H1 (cell line): ENCODE results near the gene RAD23A. TPM values are rescaled to one million over a fixed set of nuclear protein-coding genes. Genes with fewer than 3 reads are reported as not detected.

Experiments used
- CTCF ChIA-PET: fragments of 300-600 bp; sonication (Branson Sonifier 250); formaldehyde crosslinking; loops from one replicate; lab custom pipeline; 2021; ENCODE audit not compliant: partially characterized antibody; lab: Charles Lee
- POLR2A ChIA-PET: fragments of 300-600 bp; sonication (Branson Sonifier 250); formaldehyde crosslinking; loops from one replicate; lab custom pipeline; 2021; ENCODE audit warnings: inconsistent platforms; ENCODE audit not compliant: partially characterized antibody; lab: Charles Lee
- DNase-seq, 2 experiments: peaks; one replicate each; pipeline versions ENCODE4 v3.0.0 to v3.0.0-alpha.2; 2010 to 2022; ENCODE audit warnings: low spot score in 2 of 2, low read depth in 1 of 2, mixed read lengths in 1 of 2
- FAIRE-seq: peaks from 2 replicates; lab custom pipeline; 2011; peaks lifted over from hg19 to GRCh38; lab: Jason Lieb, UNC
- H2AFZ ChIP-seq: 2 replicates; pipeline ENCODE4 v1.8.1; 2012; ENCODE audit warnings: low read length, inconsistent platforms
- H2AK5ac ChIP-seq: 2 replicates; pipeline ENCODE4 v1.6.1; 2013; ENCODE audit warnings: low read depth, low read length
- H2BK120ac ChIP-seq: replicated peaks from 2 replicates; pipeline ENCODE3; 2013; ENCODE audit warnings: low read depth, low read length, inconsistent platforms
- H2BK12ac ChIP-seq: 2 replicates; pipeline ENCODE4 v1.6.1; 2013; ENCODE audit warnings: low read depth, low read length
- H2BK15ac ChIP-seq: 2 replicates; pipeline ENCODE4 v1.6.1; 2013; ENCODE audit warnings: low read length
- H2BK20ac ChIP-seq: 2 replicates; pipeline ENCODE4 v1.6.1; 2013; ENCODE audit warnings: low read length
- H2BK5ac ChIP-seq: 2 replicates; pipeline ENCODE4 v1.6.1; 2013; ENCODE audit warnings: low read depth, low read length
- H3K14ac ChIP-seq: 2 replicates; pipeline ENCODE4 v1.6.1; 2013; ENCODE audit warnings: inconsistent platforms; ENCODE audit not compliant: insufficient read length
- H3K18ac ChIP-seq: 2 replicates; pipeline ENCODE4 v1.6.1; 2013; ENCODE audit warnings: low read length; ENCODE audit errors: extremely low read depth
- H3K23ac ChIP-seq: 2 replicates; pipeline ENCODE4 v1.6.1; 2013; ENCODE audit warnings: inconsistent platforms; ENCODE audit not compliant: insufficient read length
- H3K23me2 ChIP-seq: 2 replicates; pipeline ENCODE4 v1.6.1; 2013; ENCODE audit warnings: low read depth, low read length
- H3K27ac ChIP-seq: 2 replicates; pipeline ENCODE4 v1.6.1; 2011; ENCODE audit warnings: low read depth, low read length, inconsistent platforms
- H3K27me3 ChIP-seq, 4 experiments: replicated peaks in 1 of 4; 1 replicate in 1 of 4; 2 replicates in 3 of 4; pipeline versions ENCODE4 v1.6.1 to v1.8.1; 2011 to 2013; ENCODE audit warnings: low read length in 3 of 4, mild to moderate bottlenecking in 3 of 4, inconsistent platforms in 2 of 4, mixed read lengths in 2 of 4, moderate library complexity in 1 of 4; ENCODE audit not compliant: control insufficient read depth in 3 of 4, insufficient read depth in 3 of 4; ENCODE audit errors: extremely low read depth in 1 of 4
- H3K36me3 ChIP-seq, 4 experiments: 2 replicates each; pipeline versions ENCODE4 v1.6.1 to v1.8.1; 2011 to 2013; ENCODE audit warnings: mild to moderate bottlenecking in 4 of 4, low read length in 3 of 4, moderate library complexity in 2 of 4, control low read depth in 1 of 4, inconsistent platforms in 1 of 4; ENCODE audit not compliant: insufficient read depth in 4 of 4, control insufficient read depth in 2 of 4
- H3K4ac ChIP-seq: replicated peaks from 2 replicates; pipeline ENCODE3; 2013; ENCODE audit warnings: low read length, low read depth, mixed read lengths, inconsistent platforms; ENCODE audit not compliant: insufficient read length
- H3K4me1 ChIP-seq, 4 experiments: replicated peaks in 1 of 4; 1 replicate in 1 of 4; 2 replicates in 3 of 4; pipeline versions ENCODE4 v1.6.1 to v1.8.1; 2011 to 2013; ENCODE audit warnings: low read length in 3 of 4, inconsistent platforms in 2 of 4, mixed read lengths in 1 of 4; ENCODE audit not compliant: insufficient read depth in 4 of 4, control insufficient read depth in 3 of 4
- H3K4me2 ChIP-seq, 2 experiments: 2 replicates each; pipeline versions ENCODE4 v1.6.1 to v1.8.1; 2011 to 2013; ENCODE audit warnings: low read depth in 2 of 2, low read length in 2 of 2, control low read depth in 1 of 2, inconsistent platforms in 1 of 2, mild to moderate bottlenecking in 1 of 2; ENCODE audit not compliant: insufficient read depth in 1 of 2
- H3K4me3 ChIP-seq, 4 experiments: fragments of 200-600, 300-600 bp in 1 of 4; sonication (generic), shearing (Covaris generic), sonication (Bioruptor Twin) in 1 of 4; 2 replicates each; pipeline versions ENCODE4 v1.5.1 to v1.8.1; 2011 to 2016; ENCODE audit warnings: low read length in 4 of 4, low read depth in 3 of 4, control low read depth in 2 of 4, inconsistent platforms in 2 of 4, mild to moderate bottlenecking in 2 of 4, mixed read lengths in 1 of 4, moderate library complexity in 1 of 4; ENCODE audit not compliant: insufficient read depth in 2 of 4; ENCODE audit errors: extremely low read depth in 1 of 4
- H3K56ac ChIP-seq: replicated peaks from 2 replicates; pipeline ENCODE3; 2013; ENCODE audit warnings: low read depth, mild to moderate bottlenecking, mixed read lengths, low read length, inconsistent platforms; ENCODE audit not compliant: insufficient read length
- H3K79me1 ChIP-seq: 2 replicates; pipeline ENCODE4 v1.6.1; 2013; ENCODE audit warnings: low read depth, low read length, control low read depth
- H3K79me2 ChIP-seq, 2 experiments: 2 replicates each; pipeline versions ENCODE4 v1.6.1 to v1.8.1; 2012 to 2013; ENCODE audit warnings: low read length in 2 of 2, mild to moderate bottlenecking in 2 of 2, inconsistent platforms in 1 of 2; ENCODE audit not compliant: insufficient read depth in 2 of 2, control insufficient read depth in 1 of 2
- H3K9ac ChIP-seq, 4 experiments: replicated peaks in 1 of 4; 1 replicate in 1 of 4; 2 replicates in 3 of 4; pipeline versions ENCODE4 v1.6.1 to v1.8.1; 2011 to 2013; ENCODE audit warnings: low read depth in 3 of 4, low read length in 3 of 4, control low read depth in 2 of 4, mild to moderate bottlenecking in 2 of 4, moderate library complexity in 2 of 4, inconsistent platforms in 1 of 4; ENCODE audit errors: extremely low read depth in 1 of 4
- H3K9me3 ChIP-seq, 2 experiments: 2 replicates each; pipeline versions ENCODE4 v1.6.1 to v1.8.1; 2012 to 2013; ENCODE audit warnings: mild to moderate bottlenecking in 2 of 2, moderate library complexity in 2 of 2, control low read depth in 1 of 2, inconsistent platforms in 1 of 2, low read depth in 1 of 2, low read length in 1 of 2, mixed read lengths in 1 of 2; ENCODE audit not compliant: insufficient read depth in 2 of 2
- H4K20me1 ChIP-seq, 2 experiments: replicated peaks in 1 of 2; 2 replicates each; pipeline versions ENCODE3 to v1.8.1; 2011 to 2013; ENCODE audit warnings: inconsistent platforms in 2 of 2, low read length in 2 of 2, mild to moderate bottlenecking in 1 of 2; ENCODE audit not compliant: insufficient read depth in 2 of 2, control insufficient read depth in 1 of 2
- H4K5ac ChIP-seq: 2 replicates; pipeline ENCODE4 v1.6.1; 2013; ENCODE audit warnings: low read length, low read depth, mixed read lengths, inconsistent platforms; ENCODE audit not compliant: insufficient read length
- H4K8ac ChIP-seq: 2 replicates; pipeline ENCODE4 v1.8.0; 2013; ENCODE audit warnings: mild to moderate bottlenecking, moderate library complexity, low read length, inconsistent platforms; ENCODE audit not compliant: insufficient read depth; ENCODE audit errors: extremely low read depth
- H4K91ac ChIP-seq: replicated peaks from 2 replicates; pipeline ENCODE3; 2013; ENCODE audit warnings: low read length, mixed read lengths, inconsistent platforms; ENCODE audit not compliant: insufficient read length
- RNF2 ChIP-seq: fragments of 200-900, 300-1000 bp; sonication (generic); IDR thresholded peaks from 2 replicates; pipeline ENCODE4 v1.7.1; 2016; ENCODE audit warnings: borderline replicate concordance, low read depth, mild to moderate bottlenecking, antibody characterized with exemption, low read length; ENCODE audit not compliant: poor library complexity, severe bottlenecking; ENCODE audit errors: missing control alignments
- WGBS, 2 experiments: shearing (Covaris generic) in 1 of 2; methylation state at CpG; one replicate each; pipeline versions ENCODE4 v1.1.6 to v1.1.7; 2013 to 2015; ENCODE audit warnings: low lambda C conversion rate in 2 of 2, mixed read lengths in 2 of 2, inconsistent platforms in 1 of 2, low coverage in 1 of 2, missing lambda C conversion rate in 1 of 2; ENCODE audit not compliant: insufficient replicate concordance in 2 of 2, insufficient coverage in 1 of 2, insufficient read length in 1 of 2; ENCODE audit errors: extremely low coverage in 1 of 2, missing lambda C conversion rate in 1 of 2; 5-methylcytosine and 5-hydroxymethylcytosine counted together
- polyA plus RNA-seq, 7 experiments: library from polyadenylated mRNA; depleted of rRNA in 3 of 7; stranded (reverse) in 5 of 7; unstranded in 2 of 7; fragments of >200 nt in 5 of 7; fragments of 200-250 nt in 2 of 7; gene quantifications; 1 replicate in 5 of 7; 2 replicates in 1 of 7; 4 replicates in 1 of 7; pipeline versions ENCODE4 v1.2.1 to v1.2.3, GENCODE V29; 2011 to 2013; ENCODE audit warnings: missing spikeins in 2 of 7, mixed read lengths in 2 of 7
- total RNA-seq: library from RNA; stranded (reverse); fragmentation: NEBNext Ultra II Directional; extraction: Animal tissue kit (Norgen Biotek cat#: 25700); gene quantifications from 2 replicates; pipeline ENCODE4 v1.2.1, GENCODE V29; 2021
- TF ChIP-seq, protein P1 (sequence below): IDR thresholded peaks from 2 replicates; pipeline ENCODE4 v1.6.1; 2012; ENCODE audit warnings: low read length, inconsistent platforms

Gene RAD23A
- total and polyA plus RNA-seq, 2 of the 8 experiments (the other 6 are each of a cell fraction or from before 2014, with no cell fraction given): 40.0 to 76.1 TPM

DNA sequence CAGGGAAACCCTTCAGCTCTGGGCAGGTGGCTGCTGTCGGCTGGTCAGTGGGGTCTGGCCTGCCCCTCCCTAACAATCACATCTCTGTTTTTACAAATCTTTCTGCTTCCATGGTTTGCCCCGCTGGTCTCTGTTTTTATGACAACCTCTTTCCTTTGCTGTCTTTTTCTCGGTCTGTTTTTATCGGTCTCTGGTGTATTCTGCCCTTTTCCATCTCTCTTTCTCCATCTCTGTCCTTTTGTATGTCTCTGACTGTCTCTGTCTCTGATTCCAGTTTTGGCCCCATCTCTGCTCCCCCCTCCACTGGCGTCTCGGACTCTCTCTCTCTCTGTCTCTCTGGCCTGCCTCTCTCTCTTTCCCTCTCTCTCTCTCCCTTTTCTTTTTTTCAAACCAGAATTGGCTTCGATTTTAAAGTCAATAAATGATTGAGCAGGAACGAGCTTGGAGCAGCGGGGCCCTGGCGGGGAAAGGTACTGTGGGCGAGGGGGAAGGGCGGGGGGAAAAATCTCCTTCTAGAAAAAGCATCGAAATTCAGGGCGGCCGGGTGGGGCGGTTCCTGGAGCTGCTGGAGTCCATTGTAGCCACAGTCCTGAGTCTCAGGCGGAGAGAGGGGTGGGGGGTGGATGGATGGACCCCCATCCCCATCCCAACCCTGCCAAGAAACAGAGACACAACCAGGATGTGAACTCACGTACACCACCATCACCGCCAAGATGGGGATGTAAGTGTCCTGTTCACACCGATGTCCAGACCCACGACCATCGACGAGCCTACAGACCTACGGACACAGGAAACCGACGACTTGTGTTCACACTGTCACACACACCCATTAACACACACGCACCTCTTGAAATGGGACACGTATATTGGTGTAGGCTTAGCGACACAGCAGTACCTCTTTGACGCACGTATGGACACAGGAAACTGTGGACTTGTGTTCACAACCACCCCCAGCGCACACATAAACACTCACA is 52.6 kb downstream of the RAD23A start:
- POLR2A ChIA-PET: interaction anchor here (0.9 kb wide), 1 partner anchor 8 kb away, joined by 3 read pairs; no protein-coding TSS in a partner anchor
- no peak overlapping the region for H3K4me3 ChIP-seq
- WGBS, 2 experiments: 89% methylated on average over 23 of the region's 32 CpGs; no CpG with 5 or more reads in 1 of the 2 experiments
- no peaks in the 10 kb centered on the region for H3K9me3 ChIP-seq
- CTCF ChIA-PET: interaction anchor here (0.7 to 4.7 kb wide), 4 partner anchors 15 to 63 kb away, joined by 3 to 23 read pairs (median 6); no protein-coding TSS in a partner anchor
- H2BK120ac ChIP-seq: no peak overlapping the region
- peaks cover 3% of the 10 kb centered on the region; the same call in 1 of the 2 replicates for H3K79me1 ChIP-seq
- no peak overlapping the region for H3K27ac ChIP-seq
- no peak overlapping the region for H2AFZ ChIP-seq
- FAIRE-seq (no peak), DNase-seq (no peak)
- H3K14ac ChIP-seq: no peak overlapping the region
- TF ChIP-seq RNF2: peak; percentile 8
- TF ChIP-seq, protein P1, sequence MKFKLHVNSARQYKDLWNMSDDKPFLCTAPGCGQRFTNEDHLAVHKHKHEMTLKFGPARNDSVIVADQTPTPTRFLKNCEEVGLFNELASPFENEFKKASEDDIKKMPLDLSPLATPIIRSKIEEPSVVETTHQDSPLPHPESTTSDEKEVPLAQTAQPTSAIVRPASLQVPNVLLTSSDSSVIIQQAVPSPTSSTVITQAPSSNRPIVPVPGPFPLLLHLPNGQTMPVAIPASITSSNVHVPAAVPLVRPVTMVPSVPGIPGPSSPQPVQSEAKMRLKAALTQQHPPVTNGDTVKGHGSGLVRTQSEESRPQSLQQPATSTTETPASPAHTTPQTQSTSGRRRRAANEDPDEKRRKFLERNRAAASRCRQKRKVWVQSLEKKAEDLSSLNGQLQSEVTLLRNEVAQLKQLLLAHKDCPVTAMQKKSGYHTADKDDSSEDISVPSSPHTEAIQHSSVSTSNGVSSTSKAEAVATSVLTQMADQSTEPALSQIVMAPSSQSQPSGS: no peak
- TF ChIP-seq, all 59 proteins: peak for 1
- Histone ChIP-seq H3K23ac (no peak overlapping the region), H3K23me2 (peaks cover 6% of the 10 kb centered on the region; the same call in 1 of the 2 replicates), H3K4me1 (peaks cover 0 to 10% (median 6%) of the 10 kb centered on the region in 4 experiments; a peak in 5 of 7 replicates), H3K56ac (no peak overlapping the region), H2BK15ac (no peak overlapping the region), H3K4me2 (no peak overlapping the region), H4K5ac (no peak overlapping the region), H4K20me1 (peaks cover 10 to 24% of the 10 kb centered on the region in 2 experiments), H3K18ac (no peak overlapping the region), H2BK20ac (no peak overlapping the region), H3K9ac (no peak overlapping the region), H4K8ac (no peak overlapping the region), H4K91ac (no peak overlapping the region), H3K79me2 (no peaks in the 10 kb centered on the region), H3K27me3 (peaks cover 52 to 94% (median 81%) of the 10 kb centered on the region in 4 experiments), H2BK12ac (no peak overlapping the region; the same call in 1 of the 2 replicates), H2BK5ac (no peak overlapping the region), H2AK5ac (peak overlapping the region; percentile 20; the same call in 1 of the 2 replicates), H3K36me3 (peaks cover 0 to 8% (median 0%) of the 10 kb centered on the region in 4 experiments; a peak in 1 of 8 replicates), H3K4ac (no peak overlapping the region)
